ENCODE data around the gene TTLL12.
A peak's percentile ranks its signal among the peaks of the same experiment; 100 is the strongest.

TTLL12 gene

GRCh38 chr22:43186272-43187170, at the start of gene TTLL12:
TSS of gene TTLL12 (minus strand) at chr22:43187134. CDS start at chr22:43187069, 65 bp downstream.
- DNase-seq, result peak; percentile 54

GRCh38 chr22:43235445-43236409, 48.8 kb upstream of the TTLL12 start:
- no peak for DNase-seq

GRCh38 chr22:43234264-43234988, 47.5 kb upstream of the TTLL12 start:
- no peak for DNase-seq

GRCh38 chr22:43233529-43233928, 46.6 kb upstream of the TTLL12 start:
- DNase-seq, result no peak

- no peak for DNase-seq
Observed at GRCh38 chr22:43232445-43232844, 45.5 kb upstream of the TTLL12 start.

- no peak for DNase-seq
Observed at GRCh38 chr22:43231724-43232034, 44.7 kb upstream of the TTLL12 start.

GRCh38 chr22:43230971-43231723, 44.2 kb upstream of the TTLL12 start:
- DNase-seq, result peak; percentile 65

GRCh38 chr22:43230571-43230970, 43.6 kb upstream of the TTLL12 start:
- DNase-seq, result no peak

- no peak for DNase-seq
Observed at GRCh38 chr22:43228863-43229262, 41.9 kb upstream of the TTLL12 start.

- peak; percentile 16 for DNase-seq
Observed at GRCh38 chr22:43228330-43228729, 41.4 kb upstream of the TTLL12 start.

GRCh38 chr22:43227239-43227630, 40.3 kb upstream of the TTLL12 start:
- no peak for DNase-seq

GRCh38 chr22:43226377-43227238, 39.7 kb upstream of the TTLL12 start:
- DNase-seq, result no peak

GRCh38 chr22:43225609-43226008, 38.7 kb upstream of the TTLL12 start:
- no peak for DNase-seq

GRCh38 chr22:43222987-43223386, 36.1 kb upstream of the TTLL12 start:
- no peak for DNase-seq

GRCh38 chr22:43222262-43222661, 35.3 kb upstream of the TTLL12 start:
- DNase-seq, result no peak

- DNase-seq, result no peak
Observed at GRCh38 chr22:43220625-43221380, 33.9 kb upstream of the TTLL12 start.

- DNase-seq, result no peak
Observed at GRCh38 chr22:43218786-43219185, 31.9 kb upstream of the TTLL12 start.

- no peak for DNase-seq
Observed at GRCh38 chr22:43217285-43218030, 30.5 kb upstream of the TTLL12 start.

GRCh38 chr22:43216738-43217137, 29.8 kb upstream of the TTLL12 start:
- DNase-seq, result no peak

GRCh38 chr22:43213962-43214361, 27.0 kb upstream of the TTLL12 start:
- no peak for DNase-seq
